HepG2 (cell line): Measurements from ENCODE around the gene GRIK4. TPM values are rescaled to one million over a fixed set of nuclear protein-coding genes. Genes with fewer than 3 reads are reported as not detected.

Experiments used
- ELF1 ChIP-seq: sonication (generic); formaldehyde crosslinking; IDR thresholded peaks from 2 replicates; pipeline ENCODE4 v1.4.0; 2020; ENCODE audit warnings: missing genetic modification reagents
- FOXA3 ChIP-seq: IDR thresholded peaks from 2 replicates; pipeline ENCODE4 v1.6.1; 2016; ENCODE audit warnings: missing genetic modification reagents, missing compliant biosample characterization
- GFI1 ChIP-seq: sonication (generic); formaldehyde crosslinking; IDR thresholded peaks from 2 replicates; pipeline ENCODE4 v1.5.0; 2020; ENCODE audit warnings: missing genetic modification reagents, mild to moderate bottlenecking, borderline replicate concordance
- HOXA5 ChIP-seq: sonication (generic); formaldehyde crosslinking; IDR thresholded peaks from 2 replicates; pipeline ENCODE4 v1.4.0; 2020; ENCODE audit warnings: missing genetic modification reagents
- KAT8 ChIP-seq: IDR thresholded peaks from 2 replicates; pipeline ENCODE4 v1.6.1; 2016; ENCODE audit warnings: missing genetic modification reagents, missing compliant biosample characterization
- LCORL ChIP-seq, 2 experiments: fragments of 450-650 bp in 1 of 2; sonication (generic) in 1 of 2; formaldehyde crosslinking in 1 of 2; IDR thresholded peaks; 2 replicates each; pipeline versions ENCODE4 v1.5.0 to v1.6.1; 2017 to 2020; ENCODE audit warnings: antibody characterized with exemption in 1 of 2, missing genetic modification reagents in 1 of 2
- MTF1 ChIP-seq: sonication (generic); formaldehyde crosslinking; IDR thresholded peaks from 2 replicates; pipeline ENCODE4 v1.5.0; 2020; ENCODE audit warnings: missing genetic modification reagents
- MYNN ChIP-seq: sonication (generic); formaldehyde crosslinking; IDR thresholded peaks from 2 replicates; pipeline ENCODE4 v1.4.0; 2020; ENCODE audit warnings: mild to moderate bottlenecking, low read depth, missing genetic modification reagents
- NFKBIZ ChIP-seq: IDR thresholded peaks from 2 replicates; pipeline ENCODE4 v1.6.1; 2018; ENCODE audit warnings: missing genetic modification reagents, missing compliant biosample characterization
- ONECUT2 ChIP-seq: sonication (generic); formaldehyde crosslinking; IDR thresholded peaks from 2 replicates; pipeline ENCODE4 v1.4.0; 2020; ENCODE audit warnings: missing genetic modification reagents
- RBAK ChIP-seq: sonication (generic); formaldehyde crosslinking; IDR thresholded peaks from 2 replicates; pipeline ENCODE4 v1.5.1; 2020; ENCODE audit warnings: mild to moderate bottlenecking, missing genetic modification reagents
- TARDBP ChIP-seq: sonication (generic); formaldehyde crosslinking; IDR thresholded peaks from 2 replicates; pipeline ENCODE4 v1.8.0; 2022; ENCODE audit warnings: mild to moderate bottlenecking, missing genetic modification reagents
- ZMYM2 ChIP-seq: sonication (generic); formaldehyde crosslinking; IDR thresholded peaks from 2 replicates; pipeline ENCODE4 v1.8.0; 2022; ENCODE audit warnings: mild to moderate bottlenecking, missing genetic modification reagents
- ZNF317 ChIP-seq: sonication (generic); formaldehyde crosslinking; IDR thresholded peaks from 2 replicates; pipeline ENCODE4 v1.5.0; 2020; ENCODE audit warnings: mild to moderate bottlenecking, missing genetic modification reagents
- ZNF547 ChIP-seq: sonication (generic); formaldehyde crosslinking; IDR thresholded peaks from 2 replicates; pipeline ENCODE4 v1.5.1; 2020; ENCODE audit warnings: mild to moderate bottlenecking, missing genetic modification reagents
- ZNF790 ChIP-seq: sonication (generic); formaldehyde crosslinking; IDR thresholded peaks from 2 replicates; pipeline ENCODE4 v1.8.0; 2022; ENCODE audit warnings: missing genetic modification reagents, mild to moderate bottlenecking, borderline replicate concordance
- ZNF841 ChIP-seq: sonication (generic); formaldehyde crosslinking; IDR thresholded peaks from 2 replicates; pipeline ENCODE4 v1.8.1; 2023; ENCODE audit warnings: missing genetic modification reagents, borderline replicate concordance
- polyA plus RNA-seq, 8 experiments: library from polyadenylated mRNA; depleted of rRNA in 3 of 8; stranded (reverse) in 7 of 8; unstranded in 1 of 8; fragments of >200 nt; fragmentation: Illumina TruSeq in 4 of 8; extraction: Trizol in 4 of 8; gene quantifications; 2 replicates each; pipeline versions ENCODE4 v1.2.1 to v1.2.3, GENCODE V29; 2011 to 2016; ENCODE audit warnings: low read depth in 4 of 8, missing spikeins in 1 of 8, mixed read lengths in 1 of 8; ENCODE audit not compliant: insufficient read depth in 1 of 8
- total RNA-seq, 5 experiments: library from RNA; depleted of rRNA; stranded (reverse); fragments of >200 nt; fragmentation: Illumina TruSeq; extraction: Trizol; gene quantifications; 2 replicates each; pipeline ENCODE4 v1.2.3, GENCODE V29; 2016; ENCODE audit warnings: low read depth in 1 of 5
- TF ChIP-seq, protein P1 (sequence below): sonication (generic); formaldehyde crosslinking; IDR thresholded peaks from 2 replicates; pipeline ENCODE4 v1.4.0; 2020; ENCODE audit warnings: missing genetic modification reagents
- TF ChIP-seq, protein P2 (sequence below): sonication (generic); formaldehyde crosslinking; IDR thresholded peaks from 2 replicates; pipeline ENCODE4 v1.5.0; 2020; ENCODE audit warnings: mild to moderate bottlenecking, missing genetic modification reagents
- TF ChIP-seq, protein P3 (sequence below): sonication (generic); formaldehyde crosslinking; IDR thresholded peaks from 2 replicates; pipeline ENCODE4 v1.4.0; 2020; ENCODE audit warnings: missing genetic modification reagents, borderline replicate concordance
- TF ChIP-seq, protein P4 (sequence below): fragments of 450-650 bp; IDR thresholded peaks from 2 replicates; pipeline ENCODE4 v1.6.1; 2016

Gene GRIK4
- total and polyA plus RNA-seq, 2 of the 13 experiments (the other 11 are each of a cell fraction or from before 2014, with no cell fraction given) = 0.04 to 0.07 TPM

DNA sequence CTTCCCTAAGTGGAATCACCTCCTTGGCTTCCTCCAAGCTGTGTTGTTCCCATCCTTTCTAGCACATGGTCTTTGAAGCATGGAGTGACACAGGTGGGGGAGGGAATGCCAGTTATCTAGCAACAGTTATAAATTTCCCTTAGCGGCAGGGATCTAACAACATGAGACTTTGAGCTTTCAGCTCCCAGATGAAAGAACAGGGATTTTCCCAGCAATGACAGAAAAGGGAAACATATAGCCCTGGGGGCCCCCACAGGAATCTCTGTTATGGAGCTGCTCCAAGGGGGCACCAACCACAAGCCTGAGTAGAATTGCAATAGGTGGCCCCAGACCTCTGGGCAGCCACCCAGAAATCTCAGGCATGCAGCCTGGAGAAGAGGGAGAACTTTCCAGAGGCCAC is 163.0 kb downstream of the GRIK4 start (continued):
- no peak for TF ChIP-seq ZMYM2 (CRISPR knock-in tag)
- TF ChIP-seq, protein P1, sequence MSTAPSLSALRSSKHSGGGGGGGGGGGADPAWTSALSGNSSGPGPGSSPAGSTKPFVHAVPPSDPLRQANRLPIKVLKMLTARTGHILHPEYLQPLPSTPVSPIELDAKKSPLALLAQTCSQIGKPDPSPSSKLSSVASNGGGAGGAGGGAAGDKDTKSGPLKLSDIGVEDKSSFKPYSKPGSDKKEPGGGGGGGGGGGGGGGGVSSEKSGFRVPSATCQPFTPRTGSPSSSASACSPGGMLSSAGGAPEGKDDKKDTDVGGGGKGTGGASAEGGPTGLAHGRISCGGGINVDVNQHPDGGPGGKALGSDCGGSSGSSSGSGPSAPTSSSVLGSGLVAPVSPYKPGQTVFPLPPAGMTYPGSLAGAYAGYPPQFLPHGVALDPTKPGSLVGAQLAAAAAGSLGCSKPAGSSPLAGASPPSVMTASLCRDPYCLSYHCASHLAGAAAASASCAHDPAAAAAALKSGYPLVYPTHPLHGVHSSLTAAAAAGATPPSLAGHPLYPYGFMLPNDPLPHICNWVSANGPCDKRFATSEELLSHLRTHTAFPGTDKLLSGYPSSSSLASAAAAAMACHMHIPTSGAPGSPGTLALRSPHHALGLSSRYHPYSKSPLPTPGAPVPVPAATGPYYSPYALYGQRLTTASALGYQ (CRISPR knock-in tag) = peak; percentile 58; the same call in 1 of the 2 replicates
- 0 out of 2 replicates have a peak, but pooled peaks have one; percentile 47 for TF ChIP-seq HOXA5 (CRISPR knock-in tag)
- TF ChIP-seq, protein P2, sequence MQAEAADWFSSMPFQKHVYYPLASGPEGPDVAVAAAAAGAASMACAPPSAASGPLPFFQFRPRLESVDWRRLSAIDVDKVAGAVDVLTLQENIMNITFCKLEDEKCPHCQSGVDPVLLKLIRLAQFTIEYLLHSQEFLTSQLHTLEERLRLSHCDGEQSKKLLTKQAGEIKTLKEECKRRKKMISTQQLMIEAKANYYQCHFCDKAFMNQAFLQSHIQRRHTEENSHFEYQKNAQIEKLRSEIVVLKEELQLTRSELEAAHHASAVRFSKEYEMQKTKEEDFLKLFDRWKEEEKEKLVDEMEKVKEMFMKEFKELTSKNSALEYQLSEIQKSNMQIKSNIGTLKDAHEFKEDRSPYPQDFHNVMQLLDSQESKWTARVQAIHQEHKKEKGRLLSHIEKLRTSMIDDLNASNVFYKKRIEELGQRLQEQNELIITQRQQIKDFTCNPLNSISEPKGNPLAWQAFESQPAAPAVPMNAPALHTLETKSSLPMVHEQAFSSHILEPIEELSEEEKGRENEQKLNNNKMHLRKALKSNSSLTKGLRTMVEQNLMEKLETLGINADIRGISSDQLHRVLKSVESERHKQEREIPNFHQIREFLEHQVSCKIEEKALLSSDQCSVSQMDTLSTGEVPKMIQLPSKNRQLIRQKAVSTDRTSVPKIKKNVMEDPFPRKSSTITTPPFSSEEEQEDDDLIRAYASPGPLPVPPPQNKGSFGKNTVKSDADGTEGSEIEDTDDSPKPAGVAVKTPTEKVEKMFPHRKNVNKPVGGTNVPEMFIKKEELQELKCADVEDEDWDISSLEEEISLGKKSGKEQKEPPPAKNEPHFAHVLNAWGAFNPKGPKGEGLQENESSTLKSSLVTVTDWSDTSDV (CRISPR knock-in tag) = no peak
- TF ChIP-seq ELF1 (CRISPR knock-in tag) = 0 out of 2 replicates have a peak, but pooled peaks have one; percentile 13
- no peak for TF ChIP-seq MTF1 (CRISPR knock-in tag)
- no peak for TF ChIP-seq ZNF317 (CRISPR knock-in tag)
- peak; percentile 45; the same call in 1 of the 2 replicates for TF ChIP-seq FOXA3
- no peak for TF ChIP-seq MYNN (CRISPR knock-in tag)
- TF ChIP-seq ONECUT2 (CRISPR knock-in tag) = no peak
- TF ChIP-seq ZNF790 = no peak
- TF ChIP-seq LCORL (IDR thresholded peaks at IDR 0.05) = no peak
- peak; percentile 22; the same call in 1 of the 2 replicates for TF ChIP-seq LCORL (CRISPR knock-in tag; IDR thresholded peaks at IDR 0.05)
- no peak for TF ChIP-seq ZNF547
- TF ChIP-seq ZNF841 (CRISPR knock-in tag) = no peak
- TF ChIP-seq, protein P3, sequence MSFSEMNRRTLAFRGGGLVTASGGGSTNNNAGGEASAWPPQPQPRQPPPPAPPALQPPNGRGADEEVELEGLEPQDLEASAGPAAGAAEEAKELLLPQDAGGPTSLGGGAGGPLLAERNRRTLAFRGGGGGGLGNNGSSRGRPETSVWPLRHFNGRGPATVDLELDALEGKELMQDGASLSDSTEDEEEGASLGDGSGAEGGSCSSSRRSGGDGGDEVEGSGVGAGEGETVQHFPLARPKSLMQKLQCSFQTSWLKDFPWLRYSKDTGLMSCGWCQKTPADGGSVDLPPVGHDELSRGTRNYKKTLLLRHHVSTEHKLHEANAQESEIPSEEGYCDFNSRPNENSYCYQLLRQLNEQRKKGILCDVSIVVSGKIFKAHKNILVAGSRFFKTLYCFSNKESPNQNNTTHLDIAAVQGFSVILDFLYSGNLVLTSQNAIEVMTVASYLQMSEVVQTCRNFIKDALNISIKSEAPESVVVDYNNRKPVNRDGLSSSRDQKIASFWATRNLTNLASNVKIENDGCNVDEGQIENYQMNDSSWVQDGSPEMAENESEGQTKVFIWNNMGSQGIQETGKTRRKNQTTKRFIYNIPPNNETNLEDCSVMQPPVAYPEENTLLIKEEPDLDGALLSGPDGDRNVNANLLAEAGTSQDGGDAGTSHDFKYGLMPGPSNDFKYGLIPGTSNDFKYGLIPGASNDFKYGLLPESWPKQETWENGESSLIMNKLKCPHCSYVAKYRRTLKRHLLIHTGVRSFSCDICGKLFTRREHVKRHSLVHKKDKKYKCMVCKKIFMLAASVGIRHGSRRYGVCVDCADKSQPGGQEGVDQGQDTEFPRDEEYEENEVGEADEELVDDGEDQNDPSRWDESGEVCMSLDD = peak; percentile 70; the same call in 1 of the 2 replicates
- no peak for TF ChIP-seq KAT8 (CRISPR knock-in tag)
- TF ChIP-seq, protein P4, sequence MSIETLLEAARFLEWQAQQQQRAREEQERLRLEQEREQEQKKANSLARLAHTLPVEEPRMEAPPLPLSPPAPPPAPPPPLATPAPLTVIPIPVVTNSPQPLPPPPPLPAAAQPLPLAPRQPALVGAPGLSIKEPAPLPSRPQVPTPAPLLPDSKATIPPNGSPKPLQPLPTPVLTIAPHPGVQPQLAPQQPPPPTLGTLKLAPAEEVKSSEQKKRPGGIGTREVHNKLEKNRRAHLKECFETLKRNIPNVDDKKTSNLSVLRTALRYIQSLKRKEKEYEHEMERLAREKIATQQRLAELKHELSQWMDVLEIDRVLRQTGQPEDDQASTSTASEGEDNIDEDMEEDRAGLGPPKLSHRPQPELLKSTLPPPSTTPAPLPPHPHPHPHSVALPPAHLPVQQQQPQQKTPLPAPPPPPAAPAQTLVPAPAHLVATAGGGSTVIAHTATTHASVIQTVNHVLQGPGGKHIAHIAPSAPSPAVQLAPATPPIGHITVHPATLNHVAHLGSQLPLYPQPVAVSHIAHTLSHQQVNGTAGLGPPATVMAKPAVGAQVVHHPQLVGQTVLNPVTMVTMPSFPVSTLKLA = 0 out of 2 replicates have a peak, but pooled peaks have one; percentile 40
- peak; percentile 78 for TF ChIP-seq GFI1 (CRISPR knock-in tag)
- TF ChIP-seq RBAK = 0 out of 2 replicates have a peak, but pooled peaks have one; percentile 44
- peak; percentile 92 for TF ChIP-seq NFKBIZ (CRISPR knock-in tag)
- no peak for TF ChIP-seq TARDBP (CRISPR knock-in tag)
